IMR-90 (cell line): ENCODE measurements around the gene FOXB1. TPM values are rescaled to one million over a fixed set of nuclear protein-coding genes. Genes with fewer than 3 reads are reported as not detected.

Experiments
- ATAC-seq: fragments of 200-7000 bp; cut with Tn5 transposase; 2 replicates; pipeline ENCODE4 v1.9.1; 2020; ENCODE audit warnings: low read depth, mild to moderate bottlenecking, moderate library complexity
- BruUV-seq: library from RNA; stranded (reverse); fragments of 400-500 nt; replicated peaks from 2 replicates; lab custom pipeline; 2021; lab: Mats Ljungman, UMichigan
- CTCF ChIA-PET: fragments of 300-600 bp; formaldehyde crosslinking; extraction: SDS; loops from one replicate; lab custom pipeline; 2021; ENCODE audit warnings: antibody characterized with exemption; lab: Yijun Ruan, JAX
- POLR2A ChIA-PET: fragments of 300-600 bp; sonication (Branson Sonifier 250); formaldehyde crosslinking; loops from one replicate; lab custom pipeline; 2022; ENCODE audit warnings: antibody characterized with exemption; ENCODE audit not compliant: unreplicated experiment; lab: Charles Lee
- DNase-seq: peaks from one replicate; pipeline ENCODE4 v3.0.0; 2013
- H2AFZ ChIP-seq: replicated peaks from 2 replicates; pipeline ENCODE3; 2013; ENCODE audit warnings: low read length, mild to moderate bottlenecking; ENCODE audit not compliant: poor library complexity
- H2AK5ac ChIP-seq: 2 replicates; pipeline ENCODE4 v1.6.1; 2013; ENCODE audit warnings: low read depth, low read length, inconsistent platforms
- H2AK9ac ChIP-seq: replicated peaks from 2 replicates; pipeline ENCODE3; 2013; ENCODE audit warnings: mild to moderate bottlenecking, low read depth, low read length, moderate library complexity; ENCODE audit not compliant: poor library complexity
- H2BK120ac ChIP-seq: 2 replicates; pipeline ENCODE4 v1.6.1; 2013; ENCODE audit warnings: low read depth, low read length, inconsistent platforms
- H2BK15ac ChIP-seq: 3 replicates; pipeline ENCODE4 v1.6.1; 2013; ENCODE audit warnings: low read depth, low read length, inconsistent platforms
- H2BK20ac ChIP-seq: 2 replicates; pipeline ENCODE4 v1.6.1; 2013; ENCODE audit warnings: low read depth, mild to moderate bottlenecking, inconsistent platforms, low read length, moderate library complexity
- H2BK5ac ChIP-seq: 2 replicates; pipeline ENCODE4 v1.6.1; 2013; ENCODE audit warnings: mild to moderate bottlenecking, low read depth, low read length, inconsistent platforms; ENCODE audit not compliant: poor library complexity, severe bottlenecking
- H3K14ac ChIP-seq: replicated peaks from 2 replicates; pipeline ENCODE4 v1.6.1; 2013; ENCODE audit warnings: low read depth, low read length, inconsistent platforms
- H3K18ac ChIP-seq: 2 replicates; pipeline ENCODE4 v1.6.1; 2013; ENCODE audit warnings: low read depth, low read length, control low read depth
- H3K23ac ChIP-seq: 2 replicates; pipeline ENCODE4 v1.6.1; 2013; ENCODE audit warnings: low read depth, low read length, inconsistent platforms
- H3K27ac ChIP-seq: 2 replicates; pipeline ENCODE4 v1.5.1; 2013; ENCODE audit warnings: mild to moderate bottlenecking, control low read depth, low read length; ENCODE audit not compliant: insufficient read depth
- H3K27me3 ChIP-seq: 2 replicates; pipeline ENCODE4 v1.6.1; 2013; ENCODE audit warnings: low read length; ENCODE audit not compliant: control insufficient read depth, insufficient read depth
- H3K36me3 ChIP-seq: 2 replicates; pipeline ENCODE4 v1.6.1; 2013; ENCODE audit warnings: low read length, mixed read lengths; ENCODE audit not compliant: control insufficient read depth, insufficient read depth
- H3K4ac ChIP-seq: 2 replicates; pipeline ENCODE4 v1.6.1; 2013; ENCODE audit warnings: low read depth, low read length, inconsistent platforms
- H3K4me1 ChIP-seq: 2 replicates; pipeline ENCODE4 v1.6.1; 2013; ENCODE audit warnings: low read length, mixed read lengths; ENCODE audit not compliant: control insufficient read depth, insufficient read depth
- H3K4me2 ChIP-seq: 2 replicates; pipeline ENCODE4 v1.6.1; 2013; ENCODE audit warnings: low read depth, mild to moderate bottlenecking, control low read depth, low read length, moderate library complexity
- H3K4me3 ChIP-seq: 2 replicates; pipeline ENCODE4 v1.5.1; 2013; ENCODE audit warnings: low read depth, mild to moderate bottlenecking, control low read depth, low read length, moderate library complexity; ENCODE audit not compliant: insufficient read depth
- H3K56ac ChIP-seq: 2 replicates; pipeline ENCODE4 v1.6.1; 2013; ENCODE audit warnings: low read length, inconsistent platforms; ENCODE audit not compliant: insufficient read depth; ENCODE audit errors: extremely low read depth
- H3K79me1 ChIP-seq, 2 experiments: 2 replicates each; pipeline ENCODE4 v1.6.1; 2013; ENCODE audit warnings: low read length in 2 of 2, inconsistent platforms in 1 of 2, low read depth in 1 of 2
- H3K9ac ChIP-seq: 2 replicates; pipeline ENCODE4 v1.6.1; 2013; ENCODE audit warnings: low read depth, low read length, control low read depth
- H3K9me1 ChIP-seq: 2 replicates; pipeline ENCODE4 v1.6.1; 2013; ENCODE audit warnings: low read length, inconsistent platforms; ENCODE audit not compliant: insufficient read depth
- H3K9me3 ChIP-seq: 2 replicates; pipeline ENCODE4 v1.6.1; 2013; ENCODE audit warnings: low read length; ENCODE audit not compliant: control insufficient read depth, insufficient read depth
- H4K20me1 ChIP-seq: 2 replicates; pipeline ENCODE4 v1.6.1; 2013; ENCODE audit warnings: low read length, inconsistent platforms; ENCODE audit not compliant: insufficient read depth
- H4K5ac ChIP-seq: 2 replicates; pipeline ENCODE4 v1.6.1; 2013; ENCODE audit warnings: mild to moderate bottlenecking, low read depth, low read length, control low read depth
- H4K8ac ChIP-seq, 2 experiments: 2 replicates each; pipeline ENCODE4 v1.6.1; 2013; ENCODE audit warnings: low read depth in 2 of 2, low read length in 2 of 2, control low read depth in 1 of 2, inconsistent platforms in 1 of 2
- H4K91ac ChIP-seq: 2 replicates; pipeline ENCODE4 v1.6.1; 2013; ENCODE audit warnings: low read depth, low read length, inconsistent platforms; ENCODE audit not compliant: insufficient read depth
- BHLHE40 ChIP-seq: fragments of 150-350 bp; IDR thresholded peaks from 2 replicates; pipeline ENCODE4 v1.6.1; 2016; ENCODE audit warnings: mild to moderate bottlenecking, low read depth, low read length
- CEBPB ChIP-seq: IDR thresholded peaks from 2 replicates; pipeline ENCODE4 v1.6.1; 2012; ENCODE audit warnings: low read depth, low read length, improper control_type of control experiment
- CTCF ChIP-seq: conservative IDR thresholded peaks from 2 replicates; pipeline ENCODE4 v1.5.1; 2012; ENCODE audit warnings: mild to moderate bottlenecking, low read depth, low read length, improper control_type of control experiment
- FOS ChIP-seq: fragments of 150-350 bp; IDR thresholded peaks from 2 replicates; pipeline ENCODE4 v1.6.1; 2016; ENCODE audit warnings: low read depth, low read length
- MAFK ChIP-seq: IDR thresholded peaks from 2 replicates; pipeline ENCODE4 v1.6.1; 2012; ENCODE audit warnings: low read depth, low read length, improper control_type of control experiment
- MXI1 ChIP-seq: IDR thresholded peaks from 2 replicates; pipeline ENCODE4 v1.6.1; 2012; ENCODE audit warnings: low read depth, mild to moderate bottlenecking, low read length, moderate library complexity, borderline replicate concordance
- NFE2L2 ChIP-seq: fragments of 150-350 bp; IDR thresholded peaks from 2 replicates; pipeline ENCODE4 v1.6.1; 2016; ENCODE audit warnings: low read depth, mild to moderate bottlenecking, low read length
- POLR2A ChIP-seq: IDR thresholded peaks from 2 replicates; pipeline ENCODE4 v1.6.1; 2012; ENCODE audit warnings: mild to moderate bottlenecking, low read depth, low read length
- SMC3 ChIP-seq: fragments of 150-350 bp; IDR thresholded peaks from 2 replicates; pipeline ENCODE4 v1.6.1; 2016; ENCODE audit warnings: low read depth, mild to moderate bottlenecking, antibody characterized with exemption, low read length, moderate library complexity
- WGBS, 2 experiments: methylation state at CpG; one replicate each; pipeline versions ENCODE4 v1.1.5 to v1.1.7; 2013; ENCODE audit warnings: missing lambda C conversion rate in 2 of 2; ENCODE audit not compliant: insufficient read length in 1 of 2; ENCODE audit errors: extremely low coverage in 2 of 2; 5-methylcytosine and 5-hydroxymethylcytosine counted together
- dilution Hi-C: fragments of 300-500 bp; cut with HindIII; formaldehyde crosslinking; loops from one replicate; pipeline ENCODE4 v1.14.3; 2018; ENCODE audit warnings: low sequenced_read_pairs; ENCODE audit not compliant: unreplicated experiment
- in situ Hi-C: fragments of 300-500 bp; cut with MboI; formaldehyde crosslinking; loops from 3 replicates; pipeline ENCODE4 v1.14.3; 2019; ENCODE audit warnings: low sequenced_read_pairs, inconsistent platforms, mixed read lengths
- intact Hi-C: fragments of 100-400 bp; cut with micrococcal nuclease; formaldehyde crosslinking; loops from 2 replicates; pipeline ENCODE4 v1.10.0; 2022
- polyA plus RNA-seq, 3 experiments: library from polyadenylated mRNA; depleted of rRNA; stranded (reverse); fragments of >200 nt; gene quantifications; 2 replicates each; pipeline ENCODE4 v1.2.3, GENCODE V29; 2012; ENCODE audit warnings: low replicate concordance in 1 of 3
- total RNA-seq: library from RNA; depleted of rRNA; stranded (reverse); fragments of >200 nt; gene quantifications from 2 replicates; pipeline ENCODE4 v1.2.3, GENCODE V29; 2012
- TF ChIP-seq, protein P1 (sequence below): fragments of 150-350 bp; IDR thresholded peaks from 2 replicates; pipeline ENCODE4 v1.6.1; 2016; ENCODE audit warnings: low read depth, mild to moderate bottlenecking, low read length, moderate library complexity, borderline replicate concordance
- TF ChIP-seq, protein P2 (sequence below): fragments of 150-350 bp; IDR thresholded peaks from 2 replicates; pipeline ENCODE4 v1.6.1; 2017; ENCODE audit warnings: mild to moderate bottlenecking, antibody characterized with exemption, low read length, low read depth

Gene FOXB1
- total and polyA plus RNA-seq, 2 of the 4 experiments (the other 2 are of a cell fraction) = not detected

DNA sequence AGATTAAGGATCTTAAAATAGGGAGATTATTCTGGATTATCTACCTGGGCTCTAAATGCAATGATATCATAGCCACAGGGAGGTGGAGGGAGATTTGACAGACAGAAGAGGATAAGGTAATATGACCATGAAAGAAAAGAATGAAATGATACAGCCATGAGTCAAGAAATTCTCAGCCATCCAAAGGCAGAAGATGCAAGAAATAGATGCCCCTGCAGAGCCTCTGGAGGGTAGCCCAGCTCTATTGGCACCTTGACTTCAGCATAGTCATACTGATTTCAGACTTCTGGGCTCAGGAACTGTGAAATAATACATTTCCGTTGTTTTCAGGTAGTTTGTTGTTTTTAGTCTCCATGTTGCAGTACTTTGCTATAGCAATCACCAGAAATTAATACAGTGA is 31.9 kb upstream of the FOXB1 start:
- H2AFZ ChIP-seq = no peak overlapping the region
- dilution Hi-C loops = no loop called here
- no TSS peak for BruUV-seq
- DNase-seq (no peak), ATAC-seq (no peak)
- WGBS, 2 experiments = no CpG with 5 or more reads among the region's 1 CpG
- TF ChIP-seq POLR2A (no peak), SMC3 (no peak), BHLHE40 (no peak), FOS (no peak), CTCF (no peak), MXI1 (no peak), MAFK (no peak), CEBPB (no peak), NFE2L2 (no peak)
- TF ChIP-seq, protein P1, sequence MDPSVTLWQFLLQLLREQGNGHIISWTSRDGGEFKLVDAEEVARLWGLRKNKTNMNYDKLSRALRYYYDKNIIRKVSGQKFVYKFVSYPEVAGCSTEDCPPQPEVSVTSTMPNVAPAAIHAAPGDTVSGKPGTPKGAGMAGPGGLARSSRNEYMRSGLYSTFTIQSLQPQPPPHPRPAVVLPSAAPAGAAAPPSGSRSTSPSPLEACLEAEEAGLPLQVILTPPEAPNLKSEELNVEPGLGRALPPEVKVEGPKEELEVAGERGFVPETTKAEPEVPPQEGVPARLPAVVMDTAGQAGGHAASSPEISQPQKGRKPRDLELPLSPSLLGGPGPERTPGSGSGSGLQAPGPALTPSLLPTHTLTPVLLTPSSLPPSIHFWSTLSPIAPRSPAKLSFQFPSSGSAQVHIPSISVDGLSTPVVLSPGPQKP = no peak
- TF ChIP-seq, protein P2, sequence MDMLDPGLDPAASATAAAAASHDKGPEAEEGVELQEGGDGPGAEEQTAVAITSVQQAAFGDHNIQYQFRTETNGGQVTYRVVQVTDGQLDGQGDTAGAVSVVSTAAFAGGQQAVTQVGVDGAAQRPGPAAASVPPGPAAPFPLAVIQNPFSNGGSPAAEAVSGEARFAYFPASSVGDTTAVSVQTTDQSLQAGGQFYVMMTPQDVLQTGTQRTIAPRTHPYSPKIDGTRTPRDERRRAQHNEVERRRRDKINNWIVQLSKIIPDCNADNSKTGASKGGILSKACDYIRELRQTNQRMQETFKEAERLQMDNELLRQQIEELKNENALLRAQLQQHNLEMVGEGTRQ = no peak
- H4K8ac ChIP-seq = no peak overlapping the region
- H3K27me3 ChIP-seq = peaks cover 3% of the 10 kb centered on the region
- H3K56ac ChIP-seq = no peak overlapping the region
- no peak overlapping the region for H3K14ac ChIP-seq
- no peak overlapping the region for H4K91ac ChIP-seq
- H2BK15ac ChIP-seq = no peak overlapping the region
- H2BK120ac ChIP-seq = no peak overlapping the region
- no peak overlapping the region for H3K4me2 ChIP-seq
- CTCF ChIA-PET = interaction anchor here (0.6 to 1.3 kb wide), 2 partner anchors 18 to 44 kb away, joined by 3 read pairs; no protein-coding TSS in a partner anchor
- H3K36me3 ChIP-seq = no peaks in the 10 kb centered on the region
- intact Hi-C loops = no loop called here
- H3K4ac ChIP-seq = no peak overlapping the region
- H3K9me1 ChIP-seq = no peaks in the 10 kb centered on the region
- POLR2A ChIA-PET = no interaction called here
- no peaks in the 10 kb centered on the region for H3K79me1 ChIP-seq
- no peaks in the 10 kb centered on the region for H3K9me3 ChIP-seq
- in situ Hi-C loops = no loop called here
- H2AK9ac ChIP-seq = no peak overlapping the region
- H3K4me1 ChIP-seq = no peaks in the 10 kb centered on the region
- H4K20me1 ChIP-seq = no peaks in the 10 kb centered on the region
- no peak overlapping the region for H2BK5ac ChIP-seq
- no peak overlapping the region for H3K27ac ChIP-seq
- H2AK5ac ChIP-seq = no peak overlapping the region
- no peak overlapping the region for H3K18ac ChIP-seq
- no peak overlapping the region for H2BK20ac ChIP-seq
- H3K4me3 ChIP-seq = no peak overlapping the region
- H3K9ac ChIP-seq = no peak overlapping the region
- H3K23ac ChIP-seq = no peak overlapping the region
- H4K5ac ChIP-seq = no peak overlapping the region
